ENCODE results near the gene FBXO38. TPM values are rescaled to one million over a fixed set of nuclear protein-coding genes. Genes with fewer than 3 reads are reported as not detected.
A peak's percentile ranks its signal among the peaks of the same experiment; 100 is the strongest.

Gene FBXO38
- total RNA-seq, 1 experiment from 2014 or later = 35.8 TPM

- no peak for TF ChIP-seq ARID4B (CRISPR knock-in tag; IDR thresholded peaks at IDR 0.05; ENCODE audit: borderline replicate concordance)
These were observed 14.3 kb downstream of the FBXO38 start (continued) for GRCh38 chr5:148397968-148398595.

GRCh38 chr5:148398698-148399121, 15.0 kb downstream of the FBXO38 start:
- TF ChIP-seq EMX1 (CRISPR knock-in tag; IDR thresholded peaks at IDR 0.05) (no peak), ATF3 (CRISPR knock-in tag; conservative IDR thresholded peaks at IDR 0.05) (no peak), ERG (CRISPR knock-in tag; IDR thresholded peaks at IDR 0.05) (no peak), ZNF219 (CRISPR knock-in tag; IDR thresholded peaks at IDR 0.05; ENCODE audit: borderline replicate concordance) (no peak), NFYB (CRISPR knock-in tag; conservative IDR thresholded peaks at IDR 0.05; ENCODE audit: low read depth) (no peak), TP53 (CRISPR knock-in tag; IDR thresholded peaks at IDR 0.05) (no peak), ZNF416 (CRISPR knock-in tag; IDR thresholded peaks at IDR 0.05) (no peak), USF1 (CRISPR knock-in tag; IDR thresholded peaks at IDR 0.05) (no peak), RELA (CRISPR knock-in tag; IDR thresholded peaks at IDR 0.05; ENCODE audit: borderline replicate concordance) (no peak), ATF1 (CRISPR knock-in tag; IDR thresholded peaks at IDR 0.05) (no peak), PRDM15 (CRISPR knock-in tag; IDR thresholded peaks at IDR 0.05) (no peak), NR1H2 (CRISPR knock-in tag; IDR thresholded peaks at IDR 0.05) (no peak), MXD4 (CRISPR knock-in tag; IDR thresholded peaks at IDR 0.05; ENCODE audit: borderline replicate concordance) (no peak)
- peaks cover 33% of the 10 kb centered on the region for H3K36me3 Mint-ChIP-seq
- CTCF ChIA-PET = interaction anchor here (0.5 to 2.1 kb wide), 26 partner anchors 10 to 1294 kb away, joined by 3 to 18 read pairs (median 4); partner anchors contain the start of gene FBXO38
- H3K27ac Mint-ChIP-seq = peak overlapping the region; percentile 77
- no peaks in the 10 kb centered on the region for H3K27me3 Mint-ChIP-seq (ENCODE audit: low read depth)
- H3K4me1 Mint-ChIP-seq = peaks cover 34% of the 10 kb centered on the region
- POLR2A ChIA-PET = interaction anchor here (0.7 kb wide), 2 partner anchors 16 to 204 kb away, joined by 3 to 4 read pairs; no protein-coding TSS in a partner anchor
- no peak overlapping the region for H3K4me3 Mint-ChIP-seq
- H3K9me3 Mint-ChIP-seq = no peaks in the 10 kb centered on the region
- ATAC-seq (peak; percentile 46), DNase-seq (ENCODE audit: low spot score) (no peak)
